Mesenchymal stem cell (in vitro differentiated cells and primary cell): ENCODE results near the gene TTLL10.
A peak's percentile ranks its signal among the peaks of the same experiment; 100 is the strongest.

Source experiments
- DNase-seq: peaks from one replicate; pipeline ENCODE4 v3.0.0-alpha.2; 2013
- H2AFZ ChIP-seq: one replicate; pipeline ENCODE4 v1.6.1; 2013; ENCODE audit warnings: low read depth, mild to moderate bottlenecking, control low read depth, inconsistent platforms, low read length, moderate library complexity
- H2AK5ac ChIP-seq: 2 replicates; pipeline ENCODE4 v1.6.1; 2013; ENCODE audit warnings: low read length, moderate library complexity, mild to moderate bottlenecking, inconsistent platforms; ENCODE audit not compliant: severe bottlenecking
- H2BK120ac ChIP-seq: one replicate; pipeline ENCODE4 v1.6.1; 2013; ENCODE audit warnings: low read depth, mild to moderate bottlenecking, inconsistent platforms, low read length, moderate library complexity
- H2BK12ac ChIP-seq, 2 experiments: one replicate each; pipeline ENCODE4 v1.6.1; 2013; ENCODE audit warnings: inconsistent platforms in 2 of 2, low read length in 2 of 2, mild to moderate bottlenecking in 2 of 2, moderate library complexity in 2 of 2, control low read depth in 1 of 2
- H2BK15ac ChIP-seq: one replicate; pipeline ENCODE4 v1.6.1; 2013; ENCODE audit warnings: mild to moderate bottlenecking, low read depth, inconsistent platforms; ENCODE audit not compliant: poor library complexity, severe bottlenecking
- H2BK5ac ChIP-seq: 2 replicates; pipeline ENCODE4 v1.6.1; 2013; ENCODE audit warnings: low read depth, mild to moderate bottlenecking, low read length, control low read depth, inconsistent platforms; ENCODE audit not compliant: poor library complexity, severe bottlenecking
- H3K14ac ChIP-seq, 2 experiments: one replicate each; pipeline ENCODE4 v1.6.1; 2013; ENCODE audit warnings: inconsistent platforms in 2 of 2, low read length in 2 of 2, control low read depth in 1 of 2, mild to moderate bottlenecking in 1 of 2, moderate library complexity in 1 of 2
- H3K18ac ChIP-seq, 2 experiments: one replicate each; pipeline ENCODE4 v1.6.1; 2013; ENCODE audit warnings: inconsistent platforms in 2 of 2, low read length in 2 of 2, control low read depth in 1 of 2, low read depth in 1 of 2, mild to moderate bottlenecking in 1 of 2
- H3K23ac ChIP-seq, 2 experiments: one replicate each; pipeline ENCODE4 v1.6.1; 2013; ENCODE audit warnings: inconsistent platforms in 2 of 2, low read length in 2 of 2, mild to moderate bottlenecking in 2 of 2, moderate library complexity in 2 of 2, control low read depth in 1 of 2
- H3K27ac ChIP-seq: 2 replicates; pipeline ENCODE4 v1.5.1; 2013; ENCODE audit warnings: mild to moderate bottlenecking, moderate library complexity, low read length, control low read depth, inconsistent platforms; ENCODE audit not compliant: poor library complexity, severe bottlenecking
- H3K27me3 ChIP-seq, 2 experiments: 2 replicates each; pipeline versions ENCODE4 v1.6.1 to v1.7.0; 2013; ENCODE audit warnings: low read length in 2 of 2, mild to moderate bottlenecking in 2 of 2, moderate library complexity in 2 of 2, control low read depth in 1 of 2, inconsistent platforms in 1 of 2; ENCODE audit not compliant: control insufficient read depth in 1 of 2, insufficient read depth in 1 of 2
- H3K36me3 ChIP-seq, 2 experiments: 2 replicates each; pipeline versions ENCODE4 v1.6.1 to v1.7.0; 2013; ENCODE audit warnings: low read length in 2 of 2, control low read depth in 1 of 2, inconsistent platforms in 1 of 2, low read depth in 1 of 2, mild to moderate bottlenecking in 1 of 2; ENCODE audit not compliant: insufficient read depth in 2 of 2, control insufficient read depth in 1 of 2
- H3K4ac ChIP-seq, 2 experiments: one replicate each; pipeline ENCODE4 v1.6.1; 2013; ENCODE audit warnings: inconsistent platforms in 2 of 2, low read length in 2 of 2, mild to moderate bottlenecking in 2 of 2, moderate library complexity in 2 of 2, control low read depth in 1 of 2, low read depth in 1 of 2
- H3K4me1 ChIP-seq: 2 replicates; pipeline ENCODE4 v1.6.1; 2013; ENCODE audit warnings: low read depth, low read length, control low read depth; ENCODE audit not compliant: control insufficient read depth, insufficient read depth
- H3K4me2 ChIP-seq: 2 replicates; pipeline ENCODE4 v1.6.1; 2013; ENCODE audit warnings: low read length, mild to moderate bottlenecking, inconsistent platforms; ENCODE audit not compliant: poor library complexity, severe bottlenecking
- H3K4me3 ChIP-seq, 2 experiments: 2 replicates each; pipeline versions ENCODE4 v1.5.1 to v1.7.0; 2013; ENCODE audit warnings: low read length in 2 of 2, mild to moderate bottlenecking in 2 of 2, control low read depth in 1 of 2, low read depth in 1 of 2; ENCODE audit not compliant: insufficient read depth in 1 of 2
- H3K79me1 ChIP-seq: replicated peaks from 2 replicates; pipeline ENCODE4 v1.6.1; 2013; ENCODE audit warnings: mild to moderate bottlenecking, control low read depth, low read length, inconsistent platforms; ENCODE audit not compliant: poor library complexity, severe bottlenecking
- H3K9ac ChIP-seq: 2 replicates; pipeline ENCODE4 v1.7.0; 2013; ENCODE audit warnings: mild to moderate bottlenecking, low read length, moderate library complexity
- H3K9me3 ChIP-seq: 2 replicates; pipeline ENCODE4 v1.7.0; 2013; ENCODE audit warnings: mild to moderate bottlenecking, low read length; ENCODE audit not compliant: control insufficient read depth
- H4K8ac ChIP-seq: one replicate; pipeline ENCODE4 v1.6.1; 2013; ENCODE audit warnings: inconsistent platforms, mild to moderate bottlenecking, low read length, moderate library complexity
- H4K91ac ChIP-seq: one replicate; pipeline ENCODE4 v1.6.1; 2013; ENCODE audit warnings: mild to moderate bottlenecking, low read length, inconsistent platforms
- WGBS: methylation state at CpG from one replicate; pipeline ENCODE4 v1.1.7; 2013; ENCODE audit warnings: mixed read lengths; 5-methylcytosine and 5-hydroxymethylcytosine counted together

Gene TTLL10

DNA sequence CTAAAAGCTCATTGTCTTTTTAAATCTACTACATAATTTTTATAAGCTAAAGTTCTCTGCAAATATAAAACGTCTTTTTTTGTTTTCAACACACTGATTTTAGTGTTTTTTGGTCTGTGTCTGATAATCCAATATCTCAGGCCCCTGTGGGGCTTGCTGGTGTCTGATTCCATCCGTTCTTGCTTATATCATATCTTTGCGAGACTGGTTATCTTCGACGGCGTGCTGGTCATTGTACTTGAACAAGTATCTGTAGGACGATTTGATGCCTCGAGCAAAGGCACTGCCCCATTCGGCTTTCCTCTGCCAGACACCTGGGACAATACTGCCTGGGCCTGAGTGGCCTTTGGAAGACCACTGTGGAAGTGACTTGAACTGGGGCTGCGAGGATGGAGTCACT lies 18.4 kb upstream of the TTLL10 start:
- H3K9me3 ChIP-seq = no peaks in the 10 kb centered on the region
- no peak overlapping the region for H2BK12ac ChIP-seq
- H2BK120ac ChIP-seq = no peak overlapping the region
- H2BK15ac ChIP-seq = no peak overlapping the region
- peaks cover 35% of the 10 kb centered on the region for H3K4me1 ChIP-seq
- H3K14ac ChIP-seq = no peak overlapping the region
- no peak overlapping the region for H4K91ac ChIP-seq
- H3K27me3 ChIP-seq = no peaks in the 10 kb centered on the region
- H3K9ac ChIP-seq = no peak overlapping the region
- 92% methylated on average over 10 of the region's 10 CpGs for WGBS
- no peak overlapping the region for H3K4me3 ChIP-seq
- no peak overlapping the region for H3K4me2 ChIP-seq
- no peak overlapping the region for H3K27ac ChIP-seq
- no peak overlapping the region for H2AFZ ChIP-seq
- no peak overlapping the region for H3K18ac ChIP-seq
- no peak for DNase-seq
- no peak overlapping the region for H4K8ac ChIP-seq
- H3K4ac ChIP-seq = no peak overlapping the region
- H2BK5ac ChIP-seq = no peak overlapping the region
- no peak overlapping the region for H3K23ac ChIP-seq
- H3K79me1 ChIP-seq = no peaks in the 10 kb centered on the region
- H2AK5ac ChIP-seq = no peak overlapping the region
- H3K36me3 ChIP-seq = peaks cover 0 to 3% of the 10 kb centered on the region in 2 experiments

DNA sequence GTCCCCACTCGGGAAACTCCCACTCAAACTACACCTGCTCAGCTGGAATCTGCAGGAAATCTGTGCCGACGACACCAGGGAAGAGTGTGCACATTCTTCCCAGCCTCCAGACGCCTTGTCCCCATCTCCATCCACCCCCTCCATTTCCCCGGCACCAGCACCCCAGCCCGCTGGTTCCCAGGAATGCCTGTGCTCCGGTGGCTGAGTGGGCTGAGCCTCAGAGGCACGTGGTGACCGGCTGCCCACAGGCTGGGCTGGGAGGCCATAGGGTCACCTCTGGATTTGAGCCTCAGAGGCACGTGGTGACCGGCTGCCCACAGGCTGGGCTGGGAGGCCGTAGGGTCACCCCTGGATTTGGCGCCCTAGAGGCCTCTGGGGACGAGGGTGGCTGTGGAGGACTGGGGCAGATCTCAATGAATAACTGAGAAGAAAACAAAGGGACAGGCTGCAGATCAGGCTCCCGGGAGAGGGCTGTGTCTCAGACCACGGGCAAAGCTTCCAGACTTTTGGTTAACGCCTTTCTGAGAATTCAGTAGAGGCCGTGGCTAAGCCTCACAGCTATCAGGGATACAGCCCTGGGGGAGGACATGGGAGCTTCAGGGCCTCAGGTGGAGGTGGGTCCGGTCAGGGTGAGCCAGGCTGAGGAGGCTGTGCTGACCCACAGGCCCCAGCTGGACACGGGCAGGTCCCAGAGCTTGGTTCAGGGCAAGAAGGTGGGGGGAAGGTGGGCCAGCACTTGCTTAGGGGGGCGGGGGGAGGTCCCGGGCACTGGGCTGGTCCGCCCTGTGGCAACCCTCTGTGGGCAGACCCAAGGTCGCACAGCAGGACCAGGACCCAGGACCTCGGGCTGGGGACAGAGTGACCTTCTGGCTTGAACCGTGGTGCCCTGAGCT lies 17.3 kb upstream of the TTLL10 start:
- Histone ChIP-seq H3K4me2 (no peak overlapping the region), H4K8ac (no peak overlapping the region), H2BK5ac (no peak overlapping the region), H3K4me1 (peaks cover 34% of the 10 kb centered on the region), H2AFZ (no peak overlapping the region), H3K9ac (no peak overlapping the region), H3K18ac (no peak overlapping the region), H2BK15ac (no peak overlapping the region), H3K23ac (no peak overlapping the region), H2BK12ac (no peak overlapping the region), H3K27me3 (peaks cover 0 to 7% of the 10 kb centered on the region in 2 experiments), H3K4ac (no peak overlapping the region), H3K14ac (no peak overlapping the region), H4K91ac (no peak overlapping the region), H2BK120ac (no peak overlapping the region), H3K9me3 (no peaks in the 10 kb centered on the region), H2AK5ac (no peak overlapping the region), H3K27ac (no peak overlapping the region), H3K4me3 (no peak overlapping the region), H3K79me1 (no peaks in the 10 kb centered on the region), H3K36me3 (peaks cover 0 to 11% of the 10 kb centered on the region in 2 experiments)
- no peak for DNase-seq
- 89% methylated on average over 26 of the region's 26 CpGs for WGBS

- Histone ChIP-seq H3K9me3 (no peaks in the 10 kb centered on the region), H3K4me3 (no peak overlapping the region), H3K18ac (no peak overlapping the region), H2AK5ac (no peak overlapping the region), H4K8ac (no peak overlapping the region), H3K14ac (no peak overlapping the region), H2BK15ac (no peak overlapping the region), H2BK5ac (no peak overlapping the region), H3K9ac (no peak overlapping the region), H2AFZ (no peak overlapping the region), H3K23ac (no peak overlapping the region), H3K4me1 (peaks cover 31% of the 10 kb centered on the region), H3K4ac (no peak overlapping the region), H3K27me3 (peaks cover 0 to 12% of the 10 kb centered on the region in 2 experiments), H3K4me2 (no peak overlapping the region), H3K36me3 (peaks cover 0 to 11% of the 10 kb centered on the region in 2 experiments), H3K27ac (no peak overlapping the region), H2BK12ac (no peak overlapping the region), H2BK120ac (no peak overlapping the region), H4K91ac (no peak overlapping the region), H3K79me1 (no peaks in the 10 kb centered on the region)
- DNase-seq = no peak
- WGBS = 56% methylated on average over 1 of the region's 9 CpGs
Observed at GRCh38 chr1:1157033-1157365, 16.7 kb upstream of the TTLL10 start.

DNA sequence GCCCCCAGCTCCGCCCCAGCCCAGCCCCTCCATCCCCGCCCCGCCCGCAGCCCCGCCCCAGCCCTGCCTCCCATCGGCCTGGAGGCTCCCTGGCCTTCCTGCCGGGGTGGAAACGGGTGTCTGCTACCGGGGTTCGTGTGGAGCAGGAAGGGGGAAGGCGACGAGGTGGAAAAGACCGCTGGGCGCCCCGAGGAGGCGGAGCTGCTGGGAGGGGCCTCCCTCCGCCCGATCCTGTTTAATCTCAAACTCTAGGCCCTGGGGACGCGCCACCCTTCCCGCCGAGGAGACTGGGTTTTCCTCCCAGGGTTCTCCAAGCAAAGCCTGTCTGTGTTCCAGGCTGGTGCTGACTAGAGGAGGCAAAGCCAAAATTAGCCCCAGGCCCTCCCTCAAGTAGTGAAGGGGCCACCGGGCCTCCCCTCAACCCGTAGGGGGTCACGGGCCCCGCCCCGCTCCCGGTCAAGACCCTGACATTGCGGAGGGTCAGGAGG lies 16.2 kb upstream of the TTLL10 start:
- Histone ChIP-seq H3K18ac (peak overlapping the region; percentile 90 to 97), H3K27ac (peak overlapping the region; percentile 55), H3K27me3 (peaks cover 0 to 16% of the 10 kb centered on the region in 2 experiments), H2BK12ac (no peak overlapping the region), H3K79me1 (no peaks in the 10 kb centered on the region), H3K14ac (peak overlapping the region in 1 of 2 experiments; percentile 91), H3K4ac (peak overlapping the region; percentile 69 to 96), H3K4me1 (peaks cover 34% of the 10 kb centered on the region), H3K36me3 (peaks cover 0 to 15% of the 10 kb centered on the region in 2 experiments), H3K23ac (no peak overlapping the region), H3K9me3 (no peaks in the 10 kb centered on the region), H2BK15ac (peak overlapping the region; percentile 98), H2BK120ac (peak overlapping the region; percentile 98), H3K4me2 (peak overlapping the region; percentile 86), H4K91ac (peak overlapping the region; percentile 98), H2AK5ac (peak overlapping the region; percentile 90), H4K8ac (peak overlapping the region; percentile 97), H2AFZ (peak overlapping the region; percentile 36), H2BK5ac (peak overlapping the region; percentile 68), H3K4me3 (peak overlapping the region; percentile 39 to 80), H3K9ac (peak overlapping the region; percentile 89)
- WGBS = 4% methylated on average over 24 of the region's 29 CpGs
- peak; percentile 88 for DNase-seq
